K562 (cell line): Measurements from ENCODE around the gene METAP1D. TPM values are rescaled to one million over a fixed set of nuclear protein-coding genes. Genes with fewer than 3 reads are reported as not detected.
A peak's percentile ranks its signal among the peaks of the same experiment; 100 is the strongest.

Experiments
- ATF1 ChIP-seq, 2 experiments: fragments of 450-650 bp in 1 of 2; IDR thresholded peaks; 2 replicates each; pipeline ENCODE4 v1.6.1; 2016; ENCODE audit warnings: missing compliant biosample characterization in 1 of 2, missing genetic modification characterization in 1 of 2
- BHLHE40 ChIP-seq: IDR thresholded peaks from 2 replicates; pipeline ENCODE4 v1.6.1; 2011; ENCODE audit warnings: low read length, improper control_type of control experiment
- BMI1 ChIP-seq: fragments of 150-350 bp; IDR thresholded peaks from 2 replicates; pipeline ENCODE4 v1.6.1; 2014; ENCODE audit warnings: low read length
- C11orf30 ChIP-seq: fragments of 450-650 bp; IDR thresholded peaks from 2 replicates; pipeline ENCODE4 v1.6.1; 2016; ENCODE audit warnings: low read depth, mild to moderate bottlenecking
- CBX5 ChIP-seq: IDR thresholded peaks from 2 replicates; pipeline ENCODE4 v1.6.1; 2014; ENCODE audit warnings: low read depth, borderline replicate concordance
- CHCHD3 ChIP-seq: fragments of 250-450 bp; sonication (Bioruptor Pico); IDR thresholded peaks from 2 replicates; pipeline ENCODE4 v2.1.2; 2022; ENCODE audit warnings: mild to moderate bottlenecking
- CTBP1 ChIP-seq: fragments of 450-650 bp; IDR thresholded peaks from 2 replicates; pipeline ENCODE4 v1.6.1; 2016; ENCODE audit warnings: borderline replicate concordance
- L3MBTL2 ChIP-seq: fragments of 450-650 bp; IDR thresholded peaks from 2 replicates; pipeline ENCODE4 v1.6.1; 2016; ENCODE audit warnings: mild to moderate bottlenecking, moderate library complexity
- NR2C2 ChIP-seq, 2 experiments: fragments of 200-800 bp in 1 of 2; sonication (Bioruptor generic) in 1 of 2; sonication (generic) in 1 of 2; formaldehyde crosslinking in 1 of 2; IDR thresholded peaks; 2 replicates each; pipeline versions ENCODE4 v1.6.1 to v1.8.0; 2016 to 2022; ENCODE audit warnings: mild to moderate bottlenecking in 1 of 2, missing compliant biosample characterization in 1 of 2, missing genetic modification characterization in 1 of 2, missing genetic modification reagents in 1 of 2
- PHF8 ChIP-seq: fragments of 200-600 bp; sonication (generic); IDR thresholded peaks from 2 replicates; pipeline ENCODE4 v1.6.1; 2012; ENCODE audit warnings: mixed run types, mild to moderate bottlenecking, inconsistent platforms, low read length, moderate library complexity, borderline replicate concordance
- SAFB ChIP-seq: fragments of 200-400 bp; formaldehyde crosslinking; IDR thresholded peaks from 2 replicates; pipeline ENCODE4 v1.6.1; 2017; ENCODE audit warnings: low read depth, low read length, borderline replicate concordance
- SIN3A ChIP-seq, 2 experiments: fragments of 150-350 bp in 1 of 2; IDR thresholded peaks; 2 replicates each; pipeline ENCODE4 v1.6.1; 2011 to 2016; ENCODE audit warnings: borderline replicate concordance in 2 of 2, low read depth in 2 of 2, low read length in 2 of 2, mild to moderate bottlenecking in 2 of 2, moderate library complexity in 2 of 2; ENCODE audit not compliant: control insufficient read depth in 1 of 2
- ZNF24 ChIP-seq: fragments of 450-650 bp; IDR thresholded peaks from 2 replicates; pipeline ENCODE4 v1.6.1; 2016
- ZNF644 ChIP-seq: fragments of 200-800 bp; sonication (Bioruptor generic); IDR thresholded peaks from 2 replicates; pipeline ENCODE4 v1.6.1; 2016; ENCODE audit warnings: low read depth, missing genetic modification characterization, missing compliant biosample characterization
- polyA plus RNA-seq, 8 experiments: library from polyadenylated mRNA; depleted of rRNA in 4 of 8; stranded (reverse) in 5 of 8; unstranded in 3 of 8; fragments of >200 nt; fragmentation: Nextera tagmentation in 2 of 8; fragmentation: Illumina TruSeq in 1 of 8; extraction: Ambion mirVana in 2 of 8; extraction: Trizol in 1 of 8; gene quantifications; 2 replicates each; pipeline versions ENCODE4 v1.2.1 to v1.2.3, GENCODE V29; 2011 to 2014; ENCODE audit warnings: inconsistent platforms in 1 of 8, missing spikeins in 1 of 8
- total RNA-seq, 7 experiments: library from RNA; depleted of rRNA in 6 of 7; stranded (reverse); fragments of >200 nt in 6 of 7; fragmentation: Illumina TruSeq in 2 of 7; extraction: Trizol in 2 of 7; gene quantifications; 2 replicates each; pipeline versions ENCODE4 v1.2.1 to v1.2.3, GENCODE V29; 2011 to 2021; ENCODE audit warnings: low replicate concordance in 1 of 7
- TF ChIP-seq, protein P1 (sequence below): fragments of 250-450 bp; sonication (Bioruptor Pico); IDR thresholded peaks from 2 replicates; pipeline ENCODE4 v1.8.0; 2022; ENCODE audit warnings: inconsistent platforms
- TF ChIP-seq, protein P2 (sequence below): fragments of 250-450 bp; sonication (Bioruptor Pico); IDR thresholded peaks from 2 replicates; pipeline ENCODE4 v1.4.0; 2020; ENCODE audit warnings: mild to moderate bottlenecking, moderate library complexity, borderline replicate concordance
- TF ChIP-seq, protein P3 (sequence below): sonication (generic); formaldehyde crosslinking; IDR thresholded peaks from 2 replicates; pipeline ENCODE4 v1.8.1; 2022; ENCODE audit warnings: missing genetic modification reagents
- TF ChIP-seq, protein P4 (sequence below): fragments of 450-650 bp; IDR thresholded peaks from 2 replicates; pipeline ENCODE4 v1.7.1; 2018; ENCODE audit warnings: mild to moderate bottlenecking, low read depth; ENCODE audit not compliant: partially characterized antibody

Gene METAP1D
- total and polyA plus RNA-seq, 9 of the 15 experiments (the other 6 are each of a cell fraction or from before 2014, with no cell fraction given) = 8.0 to 23.4 (median 15.7) TPM

DNA sequence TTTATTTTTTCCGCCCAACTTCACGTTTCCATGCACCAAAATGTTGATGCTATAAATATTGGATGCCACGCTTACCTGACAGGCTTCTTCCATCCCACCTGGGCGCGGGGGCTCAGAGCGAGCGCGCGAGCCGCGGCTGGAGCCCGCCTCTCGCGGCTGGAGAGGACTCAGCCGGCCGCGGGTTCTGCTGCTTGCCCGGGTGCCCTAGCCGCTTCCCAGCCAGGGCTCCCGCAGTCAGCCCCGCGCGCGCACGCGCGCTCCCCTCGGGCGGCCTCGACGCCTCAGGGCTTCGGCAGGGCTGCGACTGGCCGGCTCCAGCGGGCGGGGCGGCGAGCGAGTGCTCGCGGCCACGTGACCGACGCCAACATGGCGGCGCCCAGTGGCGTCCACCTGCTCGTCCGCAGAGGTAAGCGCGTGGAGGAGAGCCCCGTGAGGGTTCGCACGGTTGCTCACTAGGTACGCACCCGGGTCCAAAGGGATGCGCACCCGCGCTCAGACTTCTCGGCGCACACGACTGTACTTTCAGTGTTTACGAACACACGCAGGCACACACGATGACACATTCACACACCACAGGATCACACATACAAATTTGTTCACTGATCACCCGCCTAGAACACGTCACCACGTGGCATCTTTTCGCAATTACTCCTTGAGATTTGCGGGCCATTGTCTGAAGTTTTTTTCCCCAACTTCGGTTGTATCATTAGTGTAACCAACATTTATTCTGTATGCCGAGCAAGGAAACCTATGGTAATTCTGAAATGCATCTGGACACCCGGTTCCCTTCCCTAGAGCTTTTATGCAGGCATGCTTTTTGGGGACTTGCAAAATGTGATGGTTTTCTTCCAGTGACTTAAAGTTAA, at the start of gene METAP1D (continued):
- TF ChIP-seq NR2C2 (CRISPR knock-in tag; IDR thresholded peaks at IDR 0.05) = peak; percentile 86
- peak; percentile 66; the same call in 1 of the 2 replicates for TF ChIP-seq NR2C2 (tag; IDR thresholded peaks at IDR 0.05)
- TF ChIP-seq CBX5 = peak; percentile 60; the same call in 1 of the 2 replicates
- no peak for TF ChIP-seq BMI1
- peak; percentile 74 for TF ChIP-seq BHLHE40
- TF ChIP-seq ZNF644 (tag) = peak; percentile 91
- TF ChIP-seq L3MBTL2 = peak; percentile 97
- TF ChIP-seq CHCHD3 (CRISPR knock-in tag) = no peak
- TF ChIP-seq PHF8 = peak; percentile 99
- TF ChIP-seq ZNF24 = peak; percentile 51; the same call in 1 of the 2 replicates
- TF ChIP-seq, protein P1, sequence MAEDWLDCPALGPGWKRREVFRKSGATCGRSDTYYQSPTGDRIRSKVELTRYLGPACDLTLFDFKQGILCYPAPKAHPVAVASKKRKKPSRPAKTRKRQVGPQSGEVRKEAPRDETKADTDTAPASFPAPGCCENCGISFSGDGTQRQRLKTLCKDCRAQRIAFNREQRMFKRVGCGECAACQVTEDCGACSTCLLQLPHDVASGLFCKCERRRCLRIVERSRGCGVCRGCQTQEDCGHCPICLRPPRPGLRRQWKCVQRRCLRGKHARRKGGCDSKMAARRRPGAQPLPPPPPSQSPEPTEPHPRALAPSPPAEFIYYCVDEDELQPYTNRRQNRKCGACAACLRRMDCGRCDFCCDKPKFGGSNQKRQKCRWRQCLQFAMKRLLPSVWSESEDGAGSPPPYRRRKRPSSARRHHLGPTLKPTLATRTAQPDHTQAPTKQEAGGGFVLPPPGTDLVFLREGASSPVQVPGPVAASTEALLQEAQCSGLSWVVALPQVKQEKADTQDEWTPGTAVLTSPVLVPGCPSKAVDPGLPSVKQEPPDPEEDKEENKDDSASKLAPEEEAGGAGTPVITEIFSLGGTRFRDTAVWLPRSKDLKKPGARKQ (CRISPR knock-in tag) = no peak
- peak; percentile 97 for TF ChIP-seq C11orf30
- TF ChIP-seq, protein P2, sequence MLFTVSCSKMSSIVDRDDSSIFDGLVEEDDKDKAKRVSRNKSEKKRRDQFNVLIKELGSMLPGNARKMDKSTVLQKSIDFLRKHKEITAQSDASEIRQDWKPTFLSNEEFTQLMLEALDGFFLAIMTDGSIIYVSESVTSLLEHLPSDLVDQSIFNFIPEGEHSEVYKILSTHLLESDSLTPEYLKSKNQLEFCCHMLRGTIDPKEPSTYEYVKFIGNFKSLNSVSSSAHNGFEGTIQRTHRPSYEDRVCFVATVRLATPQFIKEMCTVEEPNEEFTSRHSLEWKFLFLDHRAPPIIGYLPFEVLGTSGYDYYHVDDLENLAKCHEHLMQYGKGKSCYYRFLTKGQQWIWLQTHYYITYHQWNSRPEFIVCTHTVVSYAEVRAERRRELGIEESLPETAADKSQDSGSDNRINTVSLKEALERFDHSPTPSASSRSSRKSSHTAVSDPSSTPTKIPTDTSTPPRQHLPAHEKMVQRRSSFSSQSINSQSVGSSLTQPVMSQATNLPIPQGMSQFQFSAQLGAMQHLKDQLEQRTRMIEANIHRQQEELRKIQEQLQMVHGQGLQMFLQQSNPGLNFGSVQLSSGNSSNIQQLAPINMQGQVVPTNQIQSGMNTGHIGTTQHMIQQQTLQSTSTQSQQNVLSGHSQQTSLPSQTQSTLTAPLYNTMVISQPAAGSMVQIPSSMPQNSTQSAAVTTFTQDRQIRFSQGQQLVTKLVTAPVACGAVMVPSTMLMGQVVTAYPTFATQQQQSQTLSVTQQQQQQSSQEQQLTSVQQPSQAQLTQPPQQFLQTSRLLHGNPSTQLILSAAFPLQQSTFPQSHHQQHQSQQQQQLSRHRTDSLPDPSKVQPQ (CRISPR knock-in tag) = 0 out of 2 replicates have a peak, but pooled peaks have one; percentile 43
- no peak for TF ChIP-seq ATF1 (CRISPR knock-in tag; IDR thresholded peaks at IDR 0.05)
- TF ChIP-seq ATF1 (tag; IDR thresholded peaks at IDR 0.05) = peak; percentile 93
- TF ChIP-seq, protein P3, sequence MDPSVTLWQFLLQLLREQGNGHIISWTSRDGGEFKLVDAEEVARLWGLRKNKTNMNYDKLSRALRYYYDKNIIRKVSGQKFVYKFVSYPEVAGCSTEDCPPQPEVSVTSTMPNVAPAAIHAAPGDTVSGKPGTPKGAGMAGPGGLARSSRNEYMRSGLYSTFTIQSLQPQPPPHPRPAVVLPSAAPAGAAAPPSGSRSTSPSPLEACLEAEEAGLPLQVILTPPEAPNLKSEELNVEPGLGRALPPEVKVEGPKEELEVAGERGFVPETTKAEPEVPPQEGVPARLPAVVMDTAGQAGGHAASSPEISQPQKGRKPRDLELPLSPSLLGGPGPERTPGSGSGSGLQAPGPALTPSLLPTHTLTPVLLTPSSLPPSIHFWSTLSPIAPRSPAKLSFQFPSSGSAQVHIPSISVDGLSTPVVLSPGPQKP (CRISPR knock-in tag) = no peak
- peak; percentile 98 to 99 for TF ChIP-seq SIN3A (IDR thresholded peaks at IDR 0.05; ENCODE audit: borderline replicate concordance in 2 of 2, control insufficient read depth in 1 of 2, low read depth in 2 of 2, low read length in 2 of 2)
- TF ChIP-seq, protein P4, sequence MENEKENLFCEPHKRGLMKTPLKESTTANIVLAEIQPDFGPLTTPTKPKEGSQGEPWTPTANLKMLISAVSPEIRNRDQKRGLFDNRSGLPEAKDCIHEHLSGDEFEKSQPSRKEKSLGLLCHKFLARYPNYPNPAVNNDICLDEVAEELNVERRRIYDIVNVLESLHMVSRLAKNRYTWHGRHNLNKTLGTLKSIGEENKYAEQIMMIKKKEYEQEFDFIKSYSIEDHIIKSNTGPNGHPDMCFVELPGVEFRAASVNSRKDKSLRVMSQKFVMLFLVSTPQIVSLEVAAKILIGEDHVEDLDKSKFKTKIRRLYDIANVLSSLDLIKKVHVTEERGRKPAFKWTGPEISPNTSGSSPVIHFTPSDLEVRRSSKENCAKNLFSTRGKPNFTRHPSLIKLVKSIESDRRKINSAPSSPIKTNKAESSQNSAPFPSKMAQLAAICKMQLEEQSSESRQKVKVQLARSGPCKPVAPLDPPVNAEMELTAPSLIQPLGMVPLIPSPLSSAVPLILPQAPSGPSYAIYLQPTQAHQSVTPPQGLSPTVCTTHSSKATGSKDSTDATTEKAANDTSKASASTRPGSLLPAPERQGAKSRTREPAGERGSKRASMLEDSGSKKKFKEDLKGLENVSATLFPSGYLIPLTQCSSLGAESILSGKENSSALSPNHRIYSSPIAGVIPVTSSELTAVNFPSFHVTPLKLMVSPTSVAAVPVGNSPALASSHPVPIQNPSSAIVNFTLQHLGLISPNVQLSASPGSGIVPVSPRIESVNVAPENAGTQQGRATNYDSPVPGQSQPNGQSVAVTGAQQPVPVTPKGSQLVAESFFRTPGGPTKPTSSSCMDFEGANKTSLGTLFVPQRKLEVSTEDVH = peak; percentile 34
- TF ChIP-seq SAFB = no peak
- peak; percentile 94 for TF ChIP-seq CTBP1
